HG03139 (cell line): ENCODE measurements around the gene ELMO2.

Experiments
- ATAC-seq: cut with Tn5 transposase; IDR thresholded peaks from one replicate; pipeline ENCODE4 v1.9.1; 2021; ENCODE audit not compliant: unreplicated experiment

Gene ELMO2

GRCh38 chr20:46406200-46406985, at the start of gene ELMO2:
Gene ELMO2, minus strand, starts transcription at chr20:46406615. Its CDS starts 12,133 bp downstream, at chr20:46394482.
- ATAC-seq = peak; percentile 83

- no peak for ATAC-seq
Measured at GRCh38 chr20:46455729-46456128, 49.3 kb upstream of the ELMO2 start.

- no peak for ATAC-seq
Measured at GRCh38 chr20:46446851-46447250, 40.4 kb upstream of the ELMO2 start.

GRCh38 chr20:46439837-46440236, 33.4 kb upstream of the ELMO2 start:
- no peak for ATAC-seq

- no peak for ATAC-seq
Measured at GRCh38 chr20:46438156-46438750, 31.8 kb upstream of the ELMO2 start.

- no peak for ATAC-seq
Measured at GRCh38 chr20:46435146-46435545, 28.7 kb upstream of the ELMO2 start.

- no peak for ATAC-seq
Measured at GRCh38 chr20:46434597-46434996, 28.2 kb upstream of the ELMO2 start.

GRCh38 chr20:46433051-46433450, 26.6 kb upstream of the ELMO2 start:
- ATAC-seq = no peak

GRCh38 chr20:46430921-46431712, 24.7 kb upstream of the ELMO2 start:
- no peak for ATAC-seq

- no peak for ATAC-seq
Measured at GRCh38 chr20:46427384-46427783, 21.0 kb upstream of the ELMO2 start.

- no peak for ATAC-seq
Measured at GRCh38 chr20:46423882-46424482, 17.6 kb upstream of the ELMO2 start.

GRCh38 chr20:46423342-46423741, 16.9 kb upstream of the ELMO2 start:
- no peak for ATAC-seq

- ATAC-seq = no peak
Measured at GRCh38 chr20:46420878-46421277, 14.5 kb upstream of the ELMO2 start.

- no peak for ATAC-seq
Measured at GRCh38 chr20:46419882-46420281, 13.5 kb upstream of the ELMO2 start.

- ATAC-seq = no peak
Measured at GRCh38 chr20:46416839-46417238, 10.4 kb upstream of the ELMO2 start.

- no peak for ATAC-seq
Measured at GRCh38 chr20:46416421-46416820, 10.0 kb upstream of the ELMO2 start.

- ATAC-seq = no peak
Measured at GRCh38 chr20:46415773-46416172, 9.4 kb upstream of the ELMO2 start.

- no peak for ATAC-seq
Measured at GRCh38 chr20:46414608-46415007, 8.2 kb upstream of the ELMO2 start.

- ATAC-seq = no peak
Measured at GRCh38 chr20:46411637-46412036, 5.2 kb upstream of the ELMO2 start.

- ATAC-seq = no peak
Measured at GRCh38 chr20:46408281-46408731, 1.9 kb upstream of the ELMO2 start.

- no peak for ATAC-seq
Measured at GRCh38 chr20:46407671-46407996, 1.2 kb upstream of the ELMO2 start.
